T-helper 2 cell (primary cell): ENCODE measurements around the gene ABCG1.

Source experiments
- DNase-seq, 5 experiments: peaks; one replicate each; pipeline versions ENCODE4 v3.0.0 to v3.0.0-alpha.2; 2012 to 2022

ABCG1 gene

GRCh38 chr21:42191696-42192595 is 27.0 kb upstream of the ABCG1 start:
- no peak for DNase-seq

- DNase-seq = peak in 4 of 5 experiments; percentile 18 to 93 (median 54)
Observed at GRCh38 chr21:42193131-42193671, 25.7 kb upstream of the ABCG1 start.

GRCh38 chr21:42193721-42194120 is 25.2 kb upstream of the ABCG1 start:
- no peak for DNase-seq

- DNase-seq = no peak
Observed at GRCh38 chr21:42194863-42195262, 24.1 kb upstream of the ABCG1 start.

GRCh38 chr21:42195378-42196031 is 23.4 kb upstream of the ABCG1 start:
- no peak for DNase-seq

GRCh38 chr21:42198929-42199867 is 19.7 kb upstream of the ABCG1 start:
- DNase-seq = peak in 2 of 5 experiments; percentile 40 to 48

GRCh38 chr21:42199868-42200463 is 19.0 kb upstream of the ABCG1 start:
- DNase-seq = no peak

GRCh38 chr21:42200906-42201614 is 17.9 kb upstream of the ABCG1 start:
- DNase-seq = peak in 1 of 5 experiments; percentile 61

- DNase-seq = no peak
Observed at GRCh38 chr21:42201615-42202161, 17.3 kb upstream of the ABCG1 start.

GRCh38 chr21:42202321-42202720 is 16.6 kb upstream of the ABCG1 start:
- no peak for DNase-seq

GRCh38 chr21:42203321-42203720 is 15.6 kb upstream of the ABCG1 start:
- DNase-seq = no peak

- DNase-seq = no peak
Observed at GRCh38 chr21:42203936-42204335, 15.0 kb upstream of the ABCG1 start.

- DNase-seq = no peak
Observed at GRCh38 chr21:42207426-42207825, 11.5 kb upstream of the ABCG1 start.

GRCh38 chr21:42208036-42208435 is 10.9 kb upstream of the ABCG1 start:
- no peak for DNase-seq

GRCh38 chr21:42208801-42209490 is 10.0 kb upstream of the ABCG1 start:
- no peak for DNase-seq

GRCh38 chr21:42209801-42210479 is 9.0 kb upstream of the ABCG1 start:
- DNase-seq = no peak

GRCh38 chr21:42212266-42212665 is 6.7 kb upstream of the ABCG1 start:
- no peak for DNase-seq

- no peak for DNase-seq
Observed at GRCh38 chr21:42213082-42213774, 5.7 kb upstream of the ABCG1 start.

- no peak for DNase-seq
Observed at GRCh38 chr21:42214081-42214750, 4.7 kb upstream of the ABCG1 start.
